Ascending aorta (tissue), 2 donors: ENCODE results near the gene NOX4. TPM values are rescaled to one million over a fixed set of nuclear protein-coding genes. Genes with fewer than 3 reads are reported as not detected.

Experiments used
- DNase-seq, 2 donors: peaks; one replicate each; pipeline ENCODE4 v3.0.0-alpha.2; 2019; ENCODE audit warnings: low spot score in 2 of 2
- H3K27ac ChIP-seq, 2 donors: fragments of 200-600 bp; sonication (generic); one replicate each; pipeline ENCODE4 v1.5.1; 2016 to 2017; ENCODE audit warnings: mild to moderate bottlenecking in 1 of 2
- H3K27me3 ChIP-seq: fragments of 200-600 bp; sonication (generic); one replicate; pipeline ENCODE4 v1.5.1; 2017
- H3K36me3 ChIP-seq, 2 donors: fragments of 200-600 bp; sonication (generic); one replicate each; pipeline ENCODE4 v1.5.1; 2016
- H3K4me1 ChIP-seq, 2 donors: fragments of 200-600 bp; sonication (generic); one replicate each; pipeline ENCODE4 v1.5.1; 2016 to 2017; ENCODE audit warnings: mild to moderate bottlenecking in 1 of 2
- H3K4me3 ChIP-seq, 2 donors: fragments of 200-600 bp; sonication (generic); one replicate each; pipeline ENCODE4 v1.5.1; 2016 to 2017; ENCODE audit warnings: mild to moderate bottlenecking in 1 of 2
- H3K9me3 ChIP-seq, 2 donors: fragments of 200-600 bp; sonication (generic); one replicate each; pipeline ENCODE4 v1.5.1; 2016
- intact Hi-C: fragments of 100-400 bp; cut with DNase I; formaldehyde crosslinking; loops from one replicate; pipeline ENCODE4 v1.15.1; 2023
- total RNA-seq: library from RNA; depleted of rRNA; stranded (reverse); fragments of >200 nt; gene quantifications from one replicate; pipeline ENCODE4 v1.1.0, GENCODE V29; 2016
- TF ChIP-seq, protein P1 (sequence below), 3 experiments: fragments of 200-600 bp in 2 of 3; fragments of 450-650 bp in 1 of 3; sonication (generic) in 2 of 3; IDR thresholded peaks; one replicate each; pipeline ENCODE4 v1.5.1; 2016 to 2019; ENCODE audit warnings: antibody characterized with exemption in 3 of 3, mild to moderate bottlenecking in 1 of 3, moderate library complexity in 1 of 3

NOX4 gene
- total RNA-seq, 1 donor from 2014 or later = 125 TPM

DNA sequence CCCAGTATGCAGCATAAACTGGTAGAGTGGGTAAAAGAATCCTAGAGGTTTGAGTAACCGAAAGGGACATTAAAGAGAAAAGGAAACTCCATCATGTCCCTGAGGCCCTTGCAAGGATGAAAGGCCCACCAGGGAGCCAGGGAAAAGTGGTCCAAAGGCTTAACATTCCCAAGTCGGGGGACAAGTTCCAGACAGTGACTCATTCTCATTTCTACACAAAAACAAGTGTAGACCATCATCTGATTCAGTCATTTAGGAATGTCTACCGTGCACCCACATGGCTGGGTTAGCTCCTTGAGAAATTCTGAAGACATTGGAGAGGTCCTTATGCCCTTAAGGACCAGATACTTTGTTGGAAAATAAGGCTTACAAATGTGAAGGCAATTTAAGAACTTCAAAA is 4.8 kb upstream of the NOX4 start:
- TF ChIP-seq, protein P1, sequence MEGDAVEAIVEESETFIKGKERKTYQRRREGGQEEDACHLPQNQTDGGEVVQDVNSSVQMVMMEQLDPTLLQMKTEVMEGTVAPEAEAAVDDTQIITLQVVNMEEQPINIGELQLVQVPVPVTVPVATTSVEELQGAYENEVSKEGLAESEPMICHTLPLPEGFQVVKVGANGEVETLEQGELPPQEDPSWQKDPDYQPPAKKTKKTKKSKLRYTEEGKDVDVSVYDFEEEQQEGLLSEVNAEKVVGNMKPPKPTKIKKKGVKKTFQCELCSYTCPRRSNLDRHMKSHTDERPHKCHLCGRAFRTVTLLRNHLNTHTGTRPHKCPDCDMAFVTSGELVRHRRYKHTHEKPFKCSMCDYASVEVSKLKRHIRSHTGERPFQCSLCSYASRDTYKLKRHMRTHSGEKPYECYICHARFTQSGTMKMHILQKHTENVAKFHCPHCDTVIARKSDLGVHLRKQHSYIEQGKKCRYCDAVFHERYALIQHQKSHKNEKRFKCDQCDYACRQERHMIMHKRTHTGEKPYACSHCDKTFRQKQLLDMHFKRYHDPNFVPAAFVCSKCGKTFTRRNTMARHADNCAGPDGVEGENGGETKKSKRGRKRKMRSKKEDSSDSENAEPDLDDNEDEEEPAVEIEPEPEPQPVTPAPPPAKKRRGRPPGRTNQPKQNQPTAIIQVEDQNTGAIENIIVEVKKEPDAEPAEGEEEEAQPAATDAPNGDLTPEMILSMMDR (IDR thresholded peaks at IDR 0.05) = no peak
- intact Hi-C loops = loop anchor here (5.0 kb wide), 1 partner anchor 41 kb away; no protein-coding TSS in a partner anchor
- Histone ChIP-seq H3K36me3 (no peaks in the 10 kb centered on the region), H3K27me3 (no peaks in the 10 kb centered on the region), H3K4me3 (no peak overlapping the region), H3K4me1 (peaks cover 0 to 29% of the 10 kb centered on the region in 2 donors), H3K9me3 (no peaks in the 10 kb centered on the region), H3K27ac (peak overlapping the region; percentile 73 to 75)
- peak in 1 of 2 donors; percentile 88 for DNase-seq

DNA sequence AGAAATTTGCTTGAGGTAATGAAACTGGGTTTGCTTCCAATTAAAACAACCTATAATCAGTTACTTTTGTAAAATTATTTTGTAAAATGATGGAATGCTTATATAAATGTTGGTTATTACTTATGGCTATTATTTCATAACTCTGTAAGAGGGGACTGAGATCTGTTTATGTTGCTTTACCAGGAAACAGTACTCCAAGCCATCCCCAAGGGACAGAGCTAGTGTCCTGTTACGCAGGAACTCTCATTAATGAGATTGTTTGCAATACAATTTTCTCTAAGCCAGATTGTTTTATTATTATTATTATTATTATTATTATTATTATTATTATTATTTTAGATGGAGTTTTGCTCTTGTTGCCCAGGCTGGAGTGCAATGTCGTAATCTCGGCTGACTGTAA is 2.3 kb upstream of the NOX4 start:
- Histone ChIP-seq H3K4me3 (no peak overlapping the region), H3K9me3 (no peaks in the 10 kb centered on the region), H3K27me3 (no peaks in the 10 kb centered on the region), H3K4me1 (peaks cover 0 to 29% of the 10 kb centered on the region in 2 donors), H3K36me3 (peaks cover 0 to 5% of the 10 kb centered on the region in 2 donors), H3K27ac (peak overlapping the region in 1 of 2 donors; percentile 75)
- TF ChIP-seq, protein P1 (IDR thresholded peaks at IDR 0.05) = no peak
- intact Hi-C loops = loop anchor here (5.0 kb wide), 2 partner anchors 111 to 151 kb away; no protein-coding TSS in a partner anchor
- DNase-seq = no peak

DNA sequence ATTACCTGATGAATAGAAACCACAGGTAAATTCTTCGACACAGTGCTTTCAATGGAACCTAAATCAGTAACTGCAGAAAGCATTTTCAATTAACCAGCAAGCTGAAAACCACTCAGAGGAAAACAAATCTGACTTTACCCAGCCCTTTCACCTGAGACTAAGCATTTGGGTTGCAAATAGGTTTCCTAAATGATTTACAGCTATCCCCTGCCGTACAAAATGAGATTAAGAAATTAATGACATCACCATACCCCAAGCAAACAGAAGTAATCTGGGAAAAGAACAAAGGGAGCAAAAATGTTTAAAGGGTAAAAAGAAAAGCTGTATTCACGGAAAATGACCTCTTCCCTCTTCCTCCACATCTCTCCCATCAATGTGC is 584 bp downstream of the NOX4 start:
- Histone ChIP-seq H3K27ac (peak overlapping the region; percentile 90 to 92), H3K4me3 (peak overlapping the region; percentile 58 to 64), H3K9me3 (no peaks in the 10 kb centered on the region), H3K4me1 (peaks cover 0 to 24% of the 10 kb centered on the region in 2 donors), H3K36me3 (peaks cover 0 to 5% of the 10 kb centered on the region in 2 donors), H3K27me3 (no peaks in the 10 kb centered on the region)
- DNase-seq = no peak
- intact Hi-C loops = loop anchor here (2.0 to 5.0 kb wide), 3 partner anchors 108 to 148 kb away; no protein-coding TSS in a partner anchor
- TF ChIP-seq, protein P1 (IDR thresholded peaks at IDR 0.05) = no peak

DNA sequence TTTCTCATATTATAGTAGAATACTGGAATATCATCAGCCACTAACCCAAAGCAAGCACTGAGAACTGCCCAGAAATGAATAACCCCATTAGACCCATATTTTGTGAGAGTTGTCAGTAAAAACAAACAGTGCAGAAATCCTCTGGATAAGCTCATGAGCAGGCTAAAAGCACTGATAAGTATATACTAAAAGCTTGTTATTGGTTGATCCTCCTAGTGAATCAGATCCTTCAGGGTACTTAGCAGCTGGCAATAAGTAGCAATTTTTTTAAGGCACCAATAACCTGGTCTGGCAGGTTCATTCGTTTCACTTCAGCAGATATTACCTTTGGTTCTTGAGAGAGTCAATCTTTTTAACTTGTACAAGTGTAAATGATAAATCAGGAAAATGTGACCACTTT is 1.2 kb downstream of the NOX4 start:
- TF ChIP-seq, protein P1 (IDR thresholded peaks at IDR 0.05) = no peak
- Histone ChIP-seq H3K36me3 (peaks cover 0 to 5% of the 10 kb centered on the region in 2 donors), H3K27ac (peak overlapping the region; percentile 90 to 92), H3K4me1 (peaks cover 0 to 17% of the 10 kb centered on the region in 2 donors), H3K4me3 (peak overlapping the region; percentile 58 to 64), H3K9me3 (no peaks in the 10 kb centered on the region), H3K27me3 (no peaks in the 10 kb centered on the region)
- no peak for DNase-seq
- intact Hi-C loops = loop anchor here (2.0 to 5.0 kb wide), 3 partner anchors 108 to 148 kb away; no protein-coding TSS in a partner anchor

DNA sequence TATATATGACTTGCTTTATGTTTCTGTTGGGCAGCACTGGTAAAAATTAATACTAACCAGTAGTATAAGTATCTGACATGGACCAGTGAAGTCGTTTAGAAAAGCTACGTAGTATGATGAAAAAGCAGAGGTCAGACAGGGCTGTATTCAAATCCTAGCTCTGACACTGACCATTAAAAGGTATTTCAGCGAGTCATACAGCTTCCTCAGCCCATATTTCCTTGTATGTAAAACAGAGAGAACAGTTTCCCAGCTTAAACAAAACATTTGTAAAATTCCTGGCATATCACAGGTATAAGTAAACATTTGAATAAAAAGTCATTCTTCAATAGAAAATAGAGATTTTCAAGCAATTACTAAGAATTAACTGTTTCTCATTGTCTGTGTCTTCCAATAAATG is 4.2 kb downstream of the NOX4 start:
- intact Hi-C loops = no loop called here

More for the DNA sequence above, 4.2 kb downstream of the NOX4 start:
- peaks cover 0 to 15% of the 10 kb centered on the region in 2 donors for H3K4me1 ChIP-seq
- H3K27me3 ChIP-seq = no peaks in the 10 kb centered on the region
- H3K36me3 ChIP-seq = peaks cover 0 to 18% of the 10 kb centered on the region in 2 donors
- no peak for DNase-seq
- H3K27ac ChIP-seq = peak overlapping the region; percentile 65 to 90
- H3K4me3 ChIP-seq = peak overlapping the region; percentile 17 to 64
- TF ChIP-seq, protein P1 (IDR thresholded peaks at IDR 0.05) = no peak
- no peaks in the 10 kb centered on the region for H3K9me3 ChIP-seq
